Type B pancreatic cell (in vitro differentiated cells): ENCODE data around the gene PRKCA. TPM values are rescaled to one million over a fixed set of nuclear protein-coding genes. Genes with fewer than 3 reads are reported as not detected.

Experiments used
- DNase-seq: peaks from one replicate; pipeline ENCODE4 v3.0.0; 2021; ENCODE audit warnings: mixed read lengths; ENCODE audit not compliant: unreplicated experiment; ENCODE audit errors: extremely low spot score
- H3K27ac Mint-ChIP-seq: 2 replicates; pipeline ENCODE4 v1.8.0; 2021; ENCODE audit warnings: mild to moderate bottlenecking, mixed read lengths
- H3K27me3 Mint-ChIP-seq: 2 replicates; pipeline ENCODE4 v1.8.0; 2021; ENCODE audit warnings: mixed read lengths
- H3K36me3 Mint-ChIP-seq: 2 replicates; pipeline ENCODE4 v1.8.0; 2021; ENCODE audit warnings: mixed read lengths
- H3K4me1 Mint-ChIP-seq: one replicate; pipeline ENCODE4 v1.8.0; 2021; ENCODE audit warnings: mixed read lengths; ENCODE audit not compliant: unreplicated experiment
- H3K4me3 Mint-ChIP-seq: 2 replicates; pipeline ENCODE4 v1.8.0; 2021; ENCODE audit warnings: mild to moderate bottlenecking, mixed read lengths
- H3K9me3 Mint-ChIP-seq: 2 replicates; pipeline ENCODE4 v1.8.0; 2021; ENCODE audit warnings: mixed read lengths
- total RNA-seq: library from RNA; stranded (reverse); gene quantifications from 2 replicates; pipeline ENCODE4 v1.2.1, GENCODE V29; 2021; ENCODE audit warnings: low replicate concordance
- TF ChIP-seq, protein P1 (sequence below): fragments of 200-600 bp; sonication (generic); conservative IDR thresholded peaks from 2 replicates; pipeline ENCODE4 v1.5.0; 2021; ENCODE audit warnings: antibody characterized with exemption, mild to moderate bottlenecking

Gene PRKCA
- total RNA-seq, 1 donor from 2014 or later = 16.1 TPM

DNA sequence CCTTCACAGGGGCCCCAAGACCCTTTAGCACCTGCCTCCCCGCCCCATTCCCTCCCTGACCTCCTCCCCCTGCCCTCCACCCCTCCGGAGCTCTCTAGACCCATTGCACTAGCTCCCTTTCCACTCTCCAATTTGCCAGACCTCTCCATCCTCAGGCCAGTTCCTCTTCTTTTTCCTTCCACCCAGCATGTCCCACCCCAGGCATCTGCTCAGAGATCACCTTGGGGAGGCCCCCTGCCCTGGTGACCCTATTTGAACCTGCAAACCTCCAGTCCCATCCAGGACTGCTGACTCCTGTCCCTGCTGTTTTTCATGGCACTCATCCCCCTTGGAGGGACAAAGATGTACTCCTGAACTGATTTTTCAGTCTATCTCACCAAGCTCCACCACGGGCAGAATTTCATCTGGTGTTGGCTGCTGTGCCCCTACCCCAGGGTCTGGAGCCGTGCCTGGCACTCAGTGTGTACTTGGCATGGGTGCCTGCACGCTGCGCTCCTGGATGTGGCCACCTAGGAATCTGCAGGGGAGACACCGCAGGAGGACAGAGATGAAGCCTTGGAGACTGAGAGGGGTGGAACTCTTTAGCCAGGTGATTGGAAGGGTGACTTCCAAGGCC is 446.9 kb downstream of the PRKCA start:
- H3K9me3 Mint-ChIP-seq = peaks cover 4% of the 10 kb centered on the region
- no peak overlapping the region for H3K27ac Mint-ChIP-seq
- DNase-seq = no peak
- H3K4me3 Mint-ChIP-seq = no peak overlapping the region
- peaks cover 11% of the 10 kb centered on the region for H3K4me1 Mint-ChIP-seq
- H3K36me3 Mint-ChIP-seq = peaks cover 4% of the 10 kb centered on the region
- TF ChIP-seq, protein P1, sequence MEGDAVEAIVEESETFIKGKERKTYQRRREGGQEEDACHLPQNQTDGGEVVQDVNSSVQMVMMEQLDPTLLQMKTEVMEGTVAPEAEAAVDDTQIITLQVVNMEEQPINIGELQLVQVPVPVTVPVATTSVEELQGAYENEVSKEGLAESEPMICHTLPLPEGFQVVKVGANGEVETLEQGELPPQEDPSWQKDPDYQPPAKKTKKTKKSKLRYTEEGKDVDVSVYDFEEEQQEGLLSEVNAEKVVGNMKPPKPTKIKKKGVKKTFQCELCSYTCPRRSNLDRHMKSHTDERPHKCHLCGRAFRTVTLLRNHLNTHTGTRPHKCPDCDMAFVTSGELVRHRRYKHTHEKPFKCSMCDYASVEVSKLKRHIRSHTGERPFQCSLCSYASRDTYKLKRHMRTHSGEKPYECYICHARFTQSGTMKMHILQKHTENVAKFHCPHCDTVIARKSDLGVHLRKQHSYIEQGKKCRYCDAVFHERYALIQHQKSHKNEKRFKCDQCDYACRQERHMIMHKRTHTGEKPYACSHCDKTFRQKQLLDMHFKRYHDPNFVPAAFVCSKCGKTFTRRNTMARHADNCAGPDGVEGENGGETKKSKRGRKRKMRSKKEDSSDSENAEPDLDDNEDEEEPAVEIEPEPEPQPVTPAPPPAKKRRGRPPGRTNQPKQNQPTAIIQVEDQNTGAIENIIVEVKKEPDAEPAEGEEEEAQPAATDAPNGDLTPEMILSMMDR = no peak
- H3K27me3 Mint-ChIP-seq = no peaks in the 10 kb centered on the region

DNA sequence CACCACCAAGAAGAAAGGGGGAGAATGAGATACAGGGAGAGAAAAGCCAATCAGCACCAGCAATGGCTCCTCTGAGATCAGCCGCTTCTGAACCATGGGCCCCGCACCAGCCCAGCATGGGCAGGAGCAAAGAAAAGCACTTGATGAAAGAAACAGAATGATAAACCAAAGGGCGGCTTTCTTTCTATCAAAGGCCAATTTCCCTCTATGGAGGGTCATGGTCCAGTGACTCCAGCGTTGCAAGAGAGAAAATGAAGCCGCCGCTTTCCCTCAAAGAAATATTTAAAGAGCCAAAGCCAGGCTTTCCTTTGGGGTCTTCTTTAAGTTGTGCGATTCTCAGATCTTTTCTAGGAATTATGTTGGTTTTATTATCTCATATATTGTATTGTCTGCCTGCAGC is 447.7 kb downstream of the PRKCA start:
- Mint-ChIP-seq H3K27me3 (no peaks in the 10 kb centered on the region), H3K4me1 (peaks cover 16% of the 10 kb centered on the region), H3K27ac (no peak overlapping the region), H3K9me3 (peaks cover 4% of the 10 kb centered on the region), H3K4me3 (no peak overlapping the region), H3K36me3 (peaks cover 10% of the 10 kb centered on the region)
- DNase-seq = no peak
- TF ChIP-seq, protein P1 = no peak

DNA sequence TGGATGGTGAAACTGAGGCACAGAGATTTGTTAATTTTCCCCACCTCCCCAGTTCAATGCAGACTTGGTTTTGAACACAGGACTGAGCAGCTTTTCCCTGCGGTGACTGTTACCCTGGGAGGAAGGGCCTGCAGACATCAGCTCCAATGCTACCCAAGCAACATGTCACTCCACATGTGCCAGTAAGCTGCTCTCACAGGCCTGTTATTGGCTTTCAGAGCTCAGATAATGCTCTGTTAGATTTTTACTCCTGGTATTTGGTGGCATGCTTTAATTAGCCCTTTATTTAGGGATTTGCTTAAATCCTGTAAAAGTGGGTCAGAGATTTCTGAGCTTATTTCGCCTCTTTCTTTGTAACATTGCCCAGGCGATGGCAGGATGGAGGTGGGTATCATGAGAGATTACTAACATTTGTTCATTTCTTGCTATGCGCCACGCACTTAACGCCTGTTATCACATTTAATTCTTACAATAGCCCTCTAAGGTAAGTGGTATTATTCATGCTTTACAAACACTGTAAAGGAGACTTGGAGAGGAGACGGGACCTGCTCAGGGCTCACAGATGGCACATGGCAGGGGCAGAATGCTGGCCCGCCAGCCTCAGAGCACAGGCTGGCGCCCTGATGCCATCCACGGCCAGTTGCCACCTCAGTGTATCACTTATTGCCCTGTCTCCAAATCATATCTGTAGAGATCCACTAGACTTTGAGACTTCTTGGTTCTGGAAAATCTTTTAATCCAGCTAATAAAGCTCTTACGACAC is 448.5 kb downstream of the PRKCA start:
- Mint-ChIP-seq H3K4me1 (peaks cover 24% of the 10 kb centered on the region), H3K9me3 (peaks cover 4% of the 10 kb centered on the region), H3K27me3 (no peaks in the 10 kb centered on the region), H3K4me3 (no peak overlapping the region), H3K27ac (no peak overlapping the region), H3K36me3 (peaks cover 10% of the 10 kb centered on the region)
- no peak for DNase-seq
- TF ChIP-seq, protein P1 = no peak

DNA sequence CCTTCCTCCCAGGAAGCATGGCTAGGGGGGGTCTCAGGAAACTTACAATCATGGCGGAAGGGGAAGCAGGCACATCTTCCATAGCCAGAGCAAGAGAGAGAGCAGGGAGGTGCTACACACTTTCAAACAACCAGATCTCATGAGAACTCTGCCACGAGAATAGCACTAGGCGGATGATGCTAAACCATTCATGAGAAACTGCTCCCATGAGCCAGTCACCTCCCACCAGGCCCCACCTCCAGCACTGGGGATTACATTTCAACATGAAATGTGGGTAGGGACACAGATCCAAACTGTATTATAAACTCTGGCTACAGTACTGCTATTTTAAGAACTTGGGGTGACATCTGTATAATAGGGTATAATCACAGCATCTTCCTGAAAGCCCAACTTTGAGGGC is 449.4 kb downstream of the PRKCA start:
- H3K27ac Mint-ChIP-seq = no peak overlapping the region
- no peak overlapping the region for H3K4me3 Mint-ChIP-seq
- H3K36me3 Mint-ChIP-seq = peaks cover 10% of the 10 kb centered on the region
- H3K4me1 Mint-ChIP-seq = peaks cover 24% of the 10 kb centered on the region
- TF ChIP-seq, protein P1 = no peak
- no peaks in the 10 kb centered on the region for H3K27me3 Mint-ChIP-seq
- no peak for DNase-seq
- H3K9me3 Mint-ChIP-seq = peaks cover 4% of the 10 kb centered on the region

DNA sequence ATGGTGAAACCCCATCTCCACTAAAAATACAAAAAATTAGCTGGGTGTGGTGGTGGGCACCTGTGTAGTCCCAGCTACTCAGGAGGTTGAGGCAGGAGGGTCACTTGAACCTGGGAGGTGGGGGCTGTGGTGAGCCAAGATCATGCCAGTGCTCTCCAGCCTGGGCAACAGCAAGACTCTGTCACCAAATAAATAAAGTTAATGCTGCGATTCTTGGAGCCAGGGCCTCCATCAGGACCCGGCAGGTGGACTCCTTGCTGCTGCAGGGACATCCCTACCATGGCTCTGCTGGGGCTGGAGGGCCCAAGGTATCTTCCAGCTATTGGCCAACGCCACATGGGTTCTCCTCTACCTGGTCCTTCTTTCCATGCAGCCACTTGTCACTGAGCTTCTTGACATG is 450.0 kb downstream of the PRKCA start:
- H3K27ac Mint-ChIP-seq = no peak overlapping the region
- no peak for DNase-seq
- peaks cover 4% of the 10 kb centered on the region for H3K9me3 Mint-ChIP-seq
- TF ChIP-seq, protein P1 = no peak
- H3K27me3 Mint-ChIP-seq = no peaks in the 10 kb centered on the region
- H3K4me1 Mint-ChIP-seq = peaks cover 24% of the 10 kb centered on the region
- no peak overlapping the region for H3K4me3 Mint-ChIP-seq
- H3K36me3 Mint-ChIP-seq = peaks cover 10% of the 10 kb centered on the region
